Activated CD8-positive, alpha-beta memory T cell treated with anti-CD3 and anti-CD28 coated beads, Interleukin-2, amount 50 U/mL, for 24 hours (primary cell): ENCODE data around the gene ELF5.

Source experiments
- DNase-seq: peaks from one replicate; pipeline ENCODE4 v3.0.0-alpha.2; 2020; ENCODE audit errors: extremely low read depth

ELF5 gene

DNA sequence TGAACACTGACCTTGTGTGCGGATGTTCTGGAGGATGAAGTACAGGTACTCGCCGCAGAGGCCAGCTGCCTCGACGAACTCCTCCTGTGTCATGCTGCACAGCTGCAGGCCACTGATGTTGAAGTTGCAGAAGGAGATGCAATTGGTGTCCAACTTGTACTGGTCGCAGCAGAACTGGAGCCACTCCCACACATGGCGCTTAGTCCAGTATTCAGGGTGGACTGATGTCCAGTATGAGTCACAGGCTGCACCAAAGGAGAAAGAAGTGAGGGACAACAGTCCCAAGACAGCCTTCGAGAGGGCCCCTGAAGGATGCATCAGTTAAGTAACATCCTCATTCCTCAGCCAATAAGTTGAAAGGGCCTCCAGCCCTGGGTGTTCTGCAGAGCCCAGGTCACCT is 20.1 kb downstream of the ELF5 start:
- no peak for DNase-seq

DNA sequence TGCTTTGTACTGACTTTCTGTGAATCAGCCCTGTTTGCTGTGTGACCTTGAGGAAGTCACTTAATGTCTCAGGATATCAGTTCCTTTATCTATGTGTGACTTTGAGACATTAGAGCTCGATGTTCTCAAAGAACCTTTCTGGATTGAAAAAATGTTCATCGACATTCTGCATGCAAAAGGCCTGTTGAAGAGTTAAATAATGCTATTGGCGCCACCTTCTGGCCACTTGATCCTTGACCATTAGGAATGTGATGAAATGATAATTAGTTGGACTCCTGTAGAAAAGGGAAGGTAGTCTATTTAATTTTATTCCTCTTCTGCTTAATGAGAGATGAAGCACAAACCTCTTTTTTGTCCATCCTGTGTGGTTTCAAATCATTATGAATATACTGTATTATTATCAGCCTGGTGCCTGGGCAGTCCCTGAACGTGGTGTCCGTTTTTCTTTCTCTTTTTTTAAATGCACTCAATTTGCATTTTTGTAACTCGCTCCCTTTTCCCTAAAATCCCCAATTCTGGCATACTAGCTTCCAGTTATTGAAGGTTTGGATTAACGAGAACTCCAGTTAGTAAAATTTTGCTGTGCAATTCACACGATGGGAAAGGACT is 20.7 kb downstream of the ELF5 start:
- no peak for DNase-seq

DNA sequence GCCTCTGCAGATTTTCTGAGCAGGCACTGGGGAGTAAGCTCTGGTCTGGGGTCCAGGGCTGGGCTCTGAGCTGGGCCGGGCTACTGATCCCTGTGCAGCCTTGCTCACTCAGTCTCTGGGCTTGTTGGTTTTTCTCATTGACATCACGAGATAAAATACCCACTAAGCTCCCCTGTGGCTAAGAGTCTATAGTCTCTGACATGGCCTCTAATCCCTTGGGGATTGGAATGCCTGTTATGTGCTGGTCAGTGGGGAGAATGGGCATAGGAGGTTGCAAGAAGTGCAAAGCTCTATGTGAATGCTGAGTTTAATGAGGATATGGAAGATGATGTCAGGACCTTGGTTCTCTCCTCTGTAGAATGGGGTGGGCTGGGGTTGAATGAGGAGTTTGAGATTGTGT is 23.3 kb downstream of the ELF5 start:
- DNase-seq = no peak

DNA sequence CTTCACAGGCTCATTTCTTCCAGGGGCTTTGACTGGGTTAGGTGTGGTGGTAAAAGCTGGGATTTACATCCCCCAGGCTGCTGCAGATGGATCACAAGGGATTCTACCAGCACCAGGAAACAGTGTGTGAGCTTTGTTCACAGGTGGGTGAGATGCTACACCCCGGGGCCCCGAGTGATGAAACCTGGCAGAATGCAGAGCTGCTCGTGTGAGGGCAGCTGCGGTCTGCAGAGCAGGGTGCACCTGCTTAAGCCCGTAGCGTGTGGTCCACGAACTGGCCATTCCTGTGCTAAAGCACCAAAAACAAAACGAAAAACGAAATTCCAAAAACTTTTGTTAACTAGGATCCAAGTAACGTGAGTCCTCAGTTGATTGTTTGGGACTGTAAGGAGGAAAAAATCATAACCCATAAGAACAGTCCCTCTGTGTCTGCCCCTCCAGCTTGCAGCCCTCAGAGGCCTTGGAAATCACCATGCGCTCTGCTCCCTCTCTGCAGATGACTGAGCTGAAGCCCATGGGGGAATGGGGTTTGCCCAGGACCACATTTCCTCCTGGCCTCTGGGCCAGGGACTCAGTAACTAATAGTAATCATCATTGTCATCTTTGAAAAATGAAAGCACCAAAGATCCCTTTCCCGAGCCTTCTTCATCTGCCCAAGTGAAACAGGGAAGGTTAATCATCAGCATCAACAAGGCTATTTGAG is 24.6 kb downstream of the ELF5 start:
- DNase-seq = no peak

DNA sequence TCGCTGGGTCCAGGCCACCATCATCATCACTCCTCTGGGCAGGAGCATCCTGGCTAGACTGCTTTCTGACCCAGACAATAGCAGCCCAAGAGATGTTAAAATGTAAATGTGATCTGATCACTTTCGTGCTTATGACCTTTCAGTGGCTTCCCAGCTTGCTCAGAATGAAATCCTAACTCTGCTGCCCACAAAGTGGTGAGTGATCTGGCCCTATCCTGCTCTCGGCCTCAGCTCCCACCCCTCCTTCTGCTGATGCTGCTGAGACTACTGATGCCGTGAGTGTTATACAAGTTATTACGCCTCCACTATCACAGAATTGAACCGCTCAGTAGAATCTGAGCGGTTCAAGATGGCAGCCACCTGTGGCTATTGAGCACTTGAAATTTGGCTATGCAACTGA is 26.2 kb downstream of the ELF5 start:
- DNase-seq = no peak

DNA sequence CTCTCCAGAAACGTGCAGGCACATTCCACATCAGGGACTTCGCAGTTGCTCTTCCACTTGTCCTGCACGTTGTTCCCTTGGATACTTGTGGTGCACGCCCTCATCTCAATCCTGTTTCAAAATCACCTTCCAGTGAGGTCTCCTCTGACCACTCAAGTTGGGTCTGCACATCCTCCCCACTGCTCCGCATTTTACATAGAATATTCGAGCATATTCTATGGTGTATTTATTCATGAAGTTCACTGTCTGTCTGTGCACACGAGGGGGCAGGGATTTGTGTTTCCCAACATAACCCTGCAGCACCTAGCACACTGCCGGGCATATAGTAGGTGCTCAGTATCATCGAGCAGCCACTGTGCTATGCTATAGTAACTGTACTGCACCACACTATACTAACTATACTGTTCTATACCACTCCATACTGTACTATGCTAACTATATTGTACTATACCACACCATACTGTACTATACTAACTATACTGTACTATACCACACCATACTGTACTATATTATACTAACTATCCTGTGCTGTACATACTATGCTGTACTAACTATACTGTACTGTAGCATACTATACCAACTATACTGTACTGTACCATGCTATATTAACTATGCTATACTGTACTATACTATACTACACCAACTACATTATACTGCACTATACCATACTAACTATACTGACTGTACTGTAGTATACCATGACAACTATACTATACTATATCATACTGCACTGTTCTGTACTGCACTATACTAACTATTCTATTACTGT is 30.3 kb downstream of the ELF5 start:
- no peak for DNase-seq

DNA sequence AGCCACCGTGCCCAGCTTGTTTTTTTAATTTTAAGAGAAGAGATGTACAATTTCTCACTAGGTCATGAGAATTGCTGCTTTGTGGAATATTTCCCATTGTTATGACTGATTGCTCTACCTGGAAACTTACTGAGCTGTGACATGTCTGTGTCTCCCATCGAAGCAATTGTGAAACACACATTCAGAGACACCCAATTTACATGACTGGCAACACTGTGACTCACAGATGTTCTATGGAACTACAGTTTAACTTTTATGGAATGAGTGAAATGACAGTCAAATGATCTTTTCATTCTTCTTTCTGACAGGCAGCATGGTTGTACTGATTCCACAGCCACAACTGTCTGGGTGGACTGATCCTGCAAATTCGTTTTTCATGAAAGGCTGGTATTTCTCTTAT is 32.3 kb downstream of the ELF5 start:
- DNase-seq = no peak

DNA sequence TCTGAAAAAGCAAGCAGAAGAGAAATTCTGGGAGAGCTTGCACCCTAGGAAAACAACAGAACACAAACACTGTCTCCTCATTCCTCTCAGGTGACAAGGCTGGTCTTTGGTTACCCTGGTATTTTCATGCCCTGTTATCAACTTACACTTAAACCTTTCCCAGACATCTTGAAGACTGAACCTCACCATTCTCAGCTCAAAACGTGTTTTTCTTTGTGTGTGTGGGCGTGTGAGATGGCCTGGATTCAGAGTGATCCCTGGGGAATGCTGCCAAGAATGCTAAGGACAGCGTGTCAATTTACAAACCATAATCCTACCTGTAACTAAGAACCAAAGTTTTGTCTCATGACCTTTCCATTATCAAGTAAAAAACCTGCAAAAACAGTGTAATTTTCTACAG is 33.3 kb downstream of the ELF5 start:
- DNase-seq = no peak

DNA sequence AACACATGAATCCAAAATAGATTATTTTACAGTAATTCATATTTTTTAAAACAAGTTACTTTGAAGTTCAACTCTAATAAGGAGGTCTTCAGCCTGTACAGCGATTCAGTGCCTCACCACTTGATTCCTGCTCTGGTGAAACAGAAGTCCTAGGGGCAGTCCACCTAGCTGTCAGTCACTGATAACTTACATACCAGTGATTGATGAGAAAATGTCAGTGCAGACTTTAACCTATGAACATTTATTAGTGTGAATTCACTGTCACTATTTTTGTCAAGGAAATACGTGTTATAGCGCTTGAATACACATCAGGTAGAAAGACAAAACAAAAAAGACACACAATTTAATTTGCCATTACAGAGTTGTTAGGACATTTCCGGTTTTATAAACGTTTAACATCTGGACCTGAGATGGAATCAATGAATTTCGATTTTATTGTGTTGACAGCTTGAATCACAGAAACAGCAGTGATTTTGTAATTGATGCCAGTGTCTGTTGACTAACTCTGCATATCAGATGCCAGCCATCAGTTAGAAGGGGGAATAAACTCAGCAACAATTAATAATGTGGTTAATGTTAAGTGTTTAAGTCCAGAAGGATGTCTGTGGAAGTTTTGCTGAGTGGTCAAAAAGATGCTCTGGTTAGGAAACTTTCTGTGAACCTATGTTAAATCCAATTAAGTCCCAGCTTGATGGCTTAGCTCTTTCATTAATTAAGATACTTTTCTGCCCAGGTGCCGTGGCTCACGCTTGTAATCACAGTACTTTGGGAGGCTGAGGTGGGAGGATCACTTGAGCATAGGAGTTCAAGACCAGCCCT is 34.5 kb downstream of the ELF5 start:
- DNase-seq = no peak

DNA sequence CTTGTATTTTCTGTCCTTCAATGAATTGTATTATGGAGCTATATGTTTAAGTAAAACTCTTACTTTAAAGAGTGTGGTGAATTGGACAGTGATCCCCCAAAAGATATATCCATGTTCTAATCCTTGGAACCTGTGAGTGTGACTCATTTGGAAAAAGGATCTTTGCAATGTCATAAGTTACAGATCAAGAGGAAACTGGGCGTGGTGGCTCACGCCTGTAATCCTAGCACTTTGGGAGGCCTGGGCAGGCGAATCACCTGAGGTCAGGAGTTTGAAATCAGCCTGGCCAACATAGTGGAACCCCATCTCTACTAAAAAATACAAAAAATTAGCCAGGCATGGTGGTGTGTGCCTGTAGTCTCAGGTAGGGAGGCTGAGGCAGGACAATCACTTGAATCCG is 36.7 kb downstream of the ELF5 start:
- no peak for DNase-seq

DNA sequence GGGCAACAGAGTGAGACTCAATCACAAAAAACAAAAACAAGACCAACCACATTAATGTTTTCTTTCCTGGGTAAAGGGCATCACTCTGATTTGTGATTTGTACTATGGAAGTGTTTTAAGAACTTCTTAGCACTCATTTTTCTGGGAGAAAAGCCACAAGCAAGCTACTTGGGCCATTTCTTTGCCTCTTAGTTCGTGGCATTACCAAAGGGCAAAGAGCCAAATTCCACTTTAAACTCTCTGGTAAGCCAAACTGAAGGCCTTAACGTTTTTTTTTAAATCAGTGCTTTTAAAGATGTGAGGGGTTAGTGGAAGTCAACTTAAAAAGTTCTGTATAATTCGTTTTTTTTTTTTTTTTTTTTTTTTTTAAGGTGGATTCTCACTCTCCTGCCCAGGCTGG is 37.9 kb downstream of the ELF5 start:
- DNase-seq = no peak

DNA sequence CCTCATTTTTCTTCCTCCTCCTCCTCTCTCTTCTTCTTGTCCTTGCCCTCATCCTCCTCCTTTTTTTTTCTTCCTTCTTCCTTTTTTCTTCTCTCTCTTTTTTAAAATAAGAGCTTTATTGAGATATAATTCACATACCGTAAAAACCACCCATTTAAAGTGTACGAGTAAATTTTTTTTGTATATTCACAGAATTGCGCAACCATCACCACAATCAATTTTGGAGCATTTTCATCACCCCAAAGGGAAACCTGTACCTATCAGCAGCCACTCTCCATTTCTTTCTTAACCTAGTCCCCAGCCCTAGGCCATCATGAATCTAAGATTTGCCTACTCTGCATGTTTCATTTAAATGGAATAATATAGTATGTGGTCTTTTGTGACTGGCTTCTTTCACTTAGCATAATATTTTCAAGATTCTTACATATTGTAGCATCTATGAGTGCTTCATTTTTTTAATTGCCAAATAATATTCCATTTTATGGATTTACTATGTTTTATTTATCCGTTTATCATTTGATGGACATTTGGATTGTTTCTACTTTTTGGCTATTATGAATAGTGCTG is 39.9 kb downstream of the ELF5 start:
- no peak for DNase-seq

DNA sequence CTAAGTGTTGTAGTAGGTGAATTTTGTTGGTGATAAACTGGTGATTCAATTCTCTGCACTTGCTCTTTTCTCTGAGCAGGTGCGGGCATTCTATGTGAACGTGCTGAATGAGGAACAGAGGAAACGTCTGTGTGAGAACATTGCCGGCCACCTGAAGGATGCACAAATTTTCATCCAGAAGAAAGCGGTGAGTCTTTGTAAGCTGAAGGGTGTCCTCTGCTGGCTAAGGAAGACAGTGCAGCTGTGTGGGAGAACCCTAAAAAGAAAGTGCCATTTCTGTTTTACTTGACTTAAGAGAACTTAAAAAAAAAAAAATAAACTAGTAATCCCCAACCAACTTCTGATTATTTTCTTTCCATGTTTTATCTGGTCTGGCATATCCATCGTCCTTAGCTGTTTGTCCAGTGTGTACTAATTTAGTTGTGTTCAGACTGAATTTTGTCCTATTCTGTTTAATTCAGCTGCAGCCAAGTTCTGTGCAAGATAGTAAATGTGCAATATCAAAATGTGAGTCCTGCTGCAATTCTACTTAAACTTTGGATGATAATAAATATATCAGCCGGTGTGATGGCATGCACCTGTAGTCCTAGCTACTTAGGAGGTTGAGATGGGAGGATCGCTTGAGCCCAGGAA is 45.3 kb downstream of the ELF5 start:
- no peak for DNase-seq

DNA sequence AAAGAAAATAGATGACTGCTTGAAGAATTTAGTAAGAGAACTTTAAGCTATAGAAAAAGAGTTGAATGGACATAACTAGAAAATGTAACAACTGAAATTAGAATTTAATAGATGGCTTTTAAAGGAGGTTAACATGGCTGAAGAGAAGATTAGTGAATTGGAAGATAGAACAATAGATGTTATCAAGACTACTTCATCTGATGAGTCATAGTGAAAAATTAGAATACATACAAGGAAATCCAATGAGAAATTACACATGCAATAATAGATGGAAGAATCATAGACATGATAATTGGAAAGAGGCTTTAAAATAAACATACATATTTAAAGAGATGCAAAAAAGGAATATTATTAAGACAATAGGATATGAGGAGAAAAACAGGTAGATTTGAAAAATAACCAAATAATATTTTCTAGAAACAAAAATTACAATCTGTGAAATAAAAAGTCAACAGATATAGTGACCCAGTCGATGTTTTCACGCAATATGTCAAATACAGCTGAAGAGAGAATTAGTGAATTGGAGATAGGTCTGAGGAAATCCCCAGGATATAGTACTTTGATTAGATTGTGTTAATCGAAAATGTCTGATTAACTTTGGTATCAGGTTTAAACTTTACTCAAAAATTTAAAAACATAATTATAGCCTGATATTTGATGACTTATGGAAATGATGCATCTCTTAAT is 46.6 kb downstream of the ELF5 start:
- DNase-seq = no peak

DNA sequence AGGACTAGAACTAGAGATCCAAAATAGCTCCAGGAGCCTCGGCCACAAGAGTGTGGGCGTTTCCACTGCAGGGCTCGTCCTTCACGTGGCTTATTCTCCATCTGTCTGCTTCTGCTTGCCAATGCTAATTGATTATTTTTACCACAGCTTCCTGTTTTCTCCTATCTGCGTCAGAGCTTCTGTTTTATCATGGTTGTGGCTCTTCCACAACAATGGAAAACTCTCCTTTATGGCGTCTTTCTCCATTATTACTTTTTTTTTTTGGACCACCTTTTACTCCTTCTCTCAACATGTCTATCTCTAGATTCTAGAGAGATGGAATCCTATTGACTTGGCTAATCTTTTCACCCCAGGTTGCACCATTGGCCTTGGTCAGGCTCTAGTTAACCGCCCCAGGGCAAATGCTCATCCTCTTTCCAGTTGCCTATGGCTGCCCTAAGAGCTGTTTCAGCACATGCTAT is 49.0 kb downstream of the ELF5 start:
- no peak for DNase-seq

DNA sequence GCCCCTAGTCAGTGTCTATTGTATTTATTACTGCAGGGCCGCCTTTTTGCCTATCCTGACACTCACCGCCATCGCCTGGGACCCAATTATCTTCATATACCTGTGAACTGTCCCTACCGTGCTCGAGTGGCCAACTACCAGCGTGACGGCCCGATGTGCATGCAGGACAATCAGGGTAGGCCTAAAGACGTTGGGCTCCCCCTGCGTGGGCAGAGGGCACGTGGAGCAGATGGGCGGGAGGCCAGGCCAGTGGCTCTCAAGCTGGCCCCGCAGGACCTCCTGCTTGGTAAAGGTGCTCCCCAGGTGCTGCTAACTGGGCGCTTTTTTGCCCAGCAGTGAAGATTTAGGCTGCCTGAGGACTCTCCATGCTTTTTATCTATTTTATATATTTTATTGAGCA is 52.4 kb downstream of the ELF5 start:
- no peak for DNase-seq

DNA sequence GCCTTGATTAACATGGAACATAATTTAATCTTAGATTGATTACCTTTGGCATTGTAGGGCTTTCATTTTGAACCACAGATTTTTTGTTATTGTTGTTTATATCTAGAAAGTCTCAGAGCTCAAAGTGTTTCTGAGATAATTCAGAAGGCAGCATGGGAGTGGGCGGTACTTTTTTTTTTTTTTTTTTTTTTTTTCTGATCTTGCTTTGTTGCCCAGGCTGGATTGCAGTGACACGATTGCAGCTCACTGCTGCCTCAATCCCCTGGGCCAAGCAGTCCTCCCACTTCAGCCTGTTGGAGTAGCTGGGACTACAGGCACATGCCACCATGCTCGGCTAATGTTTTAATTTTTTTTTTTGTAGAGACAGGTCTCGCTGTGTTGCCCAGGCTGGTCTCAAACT is 53.3 kb downstream of the ELF5 start:
- DNase-seq = no peak

DNA sequence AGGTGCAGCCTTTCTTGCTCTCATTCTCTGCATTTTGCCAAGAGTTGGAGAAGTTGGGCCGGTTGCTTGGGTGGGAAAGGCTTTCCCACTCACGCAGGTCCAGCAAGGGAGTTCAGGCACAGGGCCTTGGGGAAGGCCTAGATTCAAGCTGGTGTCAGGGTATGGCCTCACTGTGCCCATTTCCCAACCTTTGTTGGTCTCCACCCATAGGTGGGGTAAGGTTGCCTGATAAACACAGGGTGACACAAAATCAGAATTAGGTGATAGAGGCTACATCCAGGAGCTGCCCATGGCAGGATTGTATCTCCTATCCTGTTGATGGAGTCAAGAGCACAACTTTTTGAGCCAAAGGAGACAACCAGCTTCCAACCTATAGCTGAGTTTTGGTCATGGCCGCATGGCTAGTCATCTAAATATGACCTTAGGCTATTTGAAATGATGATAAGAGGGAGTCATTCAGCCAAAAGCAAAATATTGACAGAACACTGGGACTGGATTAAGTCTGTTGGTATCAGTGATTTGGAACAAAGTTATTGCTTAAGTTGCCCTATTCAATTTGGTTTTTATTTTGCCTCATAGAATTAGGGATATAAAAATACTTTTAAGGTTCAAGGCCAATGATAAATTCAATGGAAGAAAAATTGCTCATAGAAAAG is 54.0 kb downstream of the ELF5 start:
- DNase-seq = no peak

DNA sequence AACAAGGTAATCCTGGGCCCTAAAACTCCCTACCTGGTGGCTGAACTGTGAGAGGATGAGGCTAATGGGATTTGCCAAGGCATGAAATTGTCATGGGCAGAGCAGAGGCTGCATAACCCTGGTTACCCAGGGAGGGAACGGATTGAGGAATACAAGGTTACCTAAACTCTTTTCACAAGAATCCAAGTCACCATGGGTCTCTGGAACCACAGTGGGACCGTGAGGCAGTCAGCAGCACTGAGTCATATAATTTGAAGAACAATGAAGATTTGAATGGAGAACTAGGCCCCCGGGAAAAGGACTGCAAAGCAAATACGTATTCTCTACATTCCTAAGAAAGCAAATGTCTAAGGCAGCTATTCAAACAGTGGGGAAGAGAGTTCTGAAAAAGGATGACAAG is 55.1 kb downstream of the ELF5 start:
- DNase-seq = no peak

DNA sequence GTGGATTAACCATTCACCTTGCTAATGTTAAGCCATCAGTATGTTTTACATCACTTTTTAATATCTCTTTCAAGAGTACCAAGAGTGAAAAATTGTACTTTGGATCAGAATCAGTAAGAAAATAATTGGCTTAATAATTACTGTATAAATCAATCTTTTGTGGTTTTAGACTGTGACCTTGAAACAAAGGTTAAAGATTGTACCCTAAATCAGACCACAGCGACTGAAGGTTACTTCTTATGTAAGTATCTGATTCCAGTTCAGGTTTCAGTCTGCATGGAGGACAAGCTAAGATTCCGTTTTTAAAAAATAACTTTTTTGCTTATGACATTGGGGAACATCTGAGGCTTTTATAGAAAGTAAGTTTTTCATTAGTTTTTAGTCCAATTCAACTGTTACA is 56.0 kb downstream of the ELF5 start:
- DNase-seq = no peak
